Stimulated activated CD4-positive, alpha-beta T cell treated with anti-CD3 and anti-CD28 coated beads, Interleukin-2, amount 100 ng/mL, for 4 hours (primary cell): ENCODE results near the gene NDUFB10.

Experiments
- DNase-seq: peaks from one replicate; pipeline ENCODE4 v3.0.0-alpha.2; 2020; ENCODE audit warnings: low read depth

NDUFB10 gene

GRCh38 chr16:2002406-2003230, 43.3 kb downstream of the NDUFB10 start:
- no peak for DNase-seq

GRCh38 chr16:2003231-2003826, 44.0 kb downstream of the NDUFB10 start:
- no peak for DNase-seq

DNA sequence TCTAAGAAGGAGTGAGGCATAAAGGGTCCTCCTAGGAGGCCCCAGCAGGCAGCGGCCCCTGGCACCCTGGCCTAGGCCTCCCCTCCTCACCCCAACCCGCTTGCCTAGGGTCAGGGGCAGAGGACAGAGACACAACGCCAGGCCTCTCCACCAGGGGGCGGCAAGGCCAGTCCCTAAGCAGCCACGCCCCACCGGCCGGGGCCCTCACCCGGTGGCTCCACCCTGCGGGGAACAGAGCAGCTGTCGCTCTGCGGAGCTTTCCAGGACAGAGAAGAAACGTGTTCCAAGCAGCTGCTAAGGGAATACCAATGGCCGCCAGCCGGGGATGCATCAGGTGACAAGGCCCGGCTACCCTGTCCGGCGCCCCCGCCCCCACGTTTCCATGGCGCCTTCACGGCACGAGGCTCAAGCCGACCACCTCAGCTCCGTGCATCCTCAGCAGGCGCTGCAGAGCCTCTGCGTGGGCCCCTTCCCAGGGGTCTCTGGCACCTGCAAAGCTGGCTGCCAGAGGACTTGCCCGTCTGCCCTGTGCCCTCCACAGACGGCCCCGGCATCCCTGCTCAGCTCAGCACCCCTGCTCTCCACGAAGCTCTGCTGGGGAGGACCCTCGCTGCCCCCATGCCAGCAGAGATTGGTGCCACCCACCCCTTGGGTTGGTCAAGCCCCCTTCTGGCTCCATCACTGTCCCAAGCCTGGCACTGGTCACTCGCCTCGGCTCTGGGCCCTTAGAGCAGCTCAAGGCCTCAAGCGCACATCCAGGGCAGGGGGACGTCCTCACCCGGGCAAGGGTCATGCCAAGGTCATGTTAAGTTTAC, 44.7 kb downstream of the NDUFB10 start:
- peak; percentile 74 for DNase-seq

DNA sequence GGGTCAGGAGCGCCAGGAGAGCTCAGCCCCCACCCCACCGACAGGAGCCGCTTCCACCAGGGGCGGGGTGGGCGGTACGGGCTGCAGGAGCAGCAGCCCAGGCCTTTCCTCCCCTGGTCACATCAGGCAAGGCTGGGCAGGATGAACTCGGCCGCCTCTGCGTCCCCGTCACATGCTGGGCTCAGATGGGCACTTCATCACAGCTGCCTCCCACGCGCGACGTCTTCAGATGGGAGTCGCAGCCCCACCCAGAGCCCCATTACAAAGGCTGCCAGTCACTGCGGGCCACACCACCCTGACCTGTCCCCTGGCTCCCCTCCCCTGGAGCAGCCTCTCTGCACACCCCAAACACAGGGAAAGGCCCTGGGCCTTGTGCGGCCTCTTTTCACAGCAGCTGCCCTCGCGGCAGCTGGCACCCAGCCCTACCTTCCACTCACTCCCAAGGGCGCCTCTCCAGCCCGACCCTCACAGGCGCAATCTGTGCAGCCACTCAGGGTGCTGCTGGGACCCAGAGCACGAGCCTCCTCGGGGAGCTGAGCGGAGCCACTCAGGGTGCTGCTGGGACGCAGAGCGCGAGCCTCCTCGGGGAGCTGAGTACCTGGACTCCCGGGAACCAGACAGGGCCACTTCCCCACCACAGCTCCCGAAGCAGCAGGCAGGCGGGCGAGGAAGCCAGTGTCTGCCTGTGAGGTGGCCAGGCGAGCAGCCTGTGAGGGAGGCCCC, 45.6 kb downstream of the NDUFB10 start:
- no peak for DNase-seq

DNA sequence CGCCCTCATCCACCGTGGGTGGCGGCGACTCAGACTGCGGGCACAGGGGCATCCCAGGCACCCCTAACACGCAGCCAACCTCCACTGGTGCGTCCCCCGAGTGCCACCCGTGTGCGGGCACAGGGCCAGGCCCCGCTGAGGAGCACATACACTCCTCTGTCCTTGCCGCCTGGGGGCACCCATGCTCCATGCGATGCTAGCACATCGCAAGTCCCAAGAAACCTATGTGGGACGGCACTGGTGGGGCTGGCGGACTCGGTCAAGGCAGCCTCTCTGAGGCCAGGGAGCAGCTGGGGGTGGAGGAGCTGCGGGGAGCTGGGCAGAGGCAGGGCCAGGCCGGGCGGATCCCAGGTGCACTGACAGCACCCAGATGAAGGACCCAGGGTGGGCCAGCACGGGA, 46.3 kb downstream of the NDUFB10 start:
- no peak for DNase-seq

- no peak for DNase-seq
Measured at GRCh38 chr16:2006317-2006716, 47.0 kb downstream of the NDUFB10 start.

- DNase-seq: no peak
Measured at GRCh38 chr16:2007081-2007836, 47.9 kb downstream of the NDUFB10 start.

DNA sequence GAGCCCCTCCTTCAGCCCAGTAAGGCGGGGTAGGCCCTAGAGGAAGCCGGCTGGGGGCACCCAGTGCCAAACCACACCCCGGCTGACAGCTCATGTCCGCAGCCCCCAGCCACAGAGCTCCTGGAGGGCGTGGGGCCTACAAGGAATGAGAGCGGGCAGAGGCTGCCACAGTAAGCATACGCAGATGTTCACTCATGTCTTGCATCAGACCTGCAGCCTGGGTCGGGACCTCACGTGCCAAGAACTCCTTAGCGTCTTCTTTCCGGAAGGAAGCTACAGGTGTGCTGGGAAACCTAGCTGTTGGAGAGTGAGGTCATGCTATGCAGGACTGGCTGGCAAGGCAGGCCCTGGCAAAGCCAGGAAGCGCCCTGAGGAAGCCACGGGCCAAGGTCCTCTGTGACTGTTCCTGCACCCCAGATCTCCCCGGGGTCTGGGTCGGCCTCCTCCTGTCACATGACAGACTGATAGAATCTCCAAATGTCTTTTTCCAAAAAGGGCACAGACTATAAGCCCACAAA, 48.7 kb downstream of the NDUFB10 start:
- no peak for DNase-seq

DNA sequence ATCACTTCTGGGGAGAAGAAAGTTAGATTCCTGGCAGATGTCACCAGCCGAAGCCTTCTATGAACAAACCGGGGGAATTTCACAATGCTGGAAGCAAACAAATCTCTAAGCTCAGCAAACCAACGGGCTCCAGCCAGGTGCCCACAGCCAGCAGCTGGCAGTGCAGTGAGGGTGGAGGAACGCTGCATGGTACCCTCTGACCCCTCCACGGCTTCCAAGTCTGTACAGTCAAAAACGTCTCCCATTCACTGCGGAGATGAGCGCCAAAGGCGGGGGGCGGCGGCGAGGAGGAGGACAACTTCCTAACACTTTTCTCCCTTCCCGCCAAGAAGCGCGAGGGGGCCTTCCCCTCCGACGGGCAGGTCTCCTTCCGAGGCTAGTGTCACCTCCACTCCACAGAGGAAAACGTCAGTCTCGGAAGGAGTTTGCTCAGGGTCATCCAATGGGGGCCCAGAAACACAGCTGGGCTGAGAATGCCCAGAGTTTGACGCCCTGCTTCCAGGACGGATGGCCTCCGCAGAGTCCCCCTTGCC, 49.4 kb downstream of the NDUFB10 start:
- DNase-seq: no peak

GRCh38 chr16:2009164-2009711, 49.9 kb downstream of the NDUFB10 start:
- DNase-seq: no peak

GRCh38 chr16:2009791-2010510, 50.6 kb downstream of the NDUFB10 start, which contains the start of gene ZNF598:
Gene ZNF598, minus strand, starts transcription at chr16:2009821.
- DNase-seq: peak; percentile 70
